ENCODE results near the gene SOAT2.
A peak's percentile ranks its signal among the peaks of the same experiment; 100 is the strongest.
"Not testable (repeated sequence)": the region's sequence is repeated elsewhere in the genome, so short reads cannot be mapped to it uniquely, and the experiment has no call there.

Gene SOAT2

GRCh38 chr12:53159195-53159839 is 56.0 kb downstream of the SOAT2 start:
- H3K4me3 ChIP-seq (ENCODE audit: low read length), result no peak overlapping the region
- TF ChIP-seq, protein P1, sequence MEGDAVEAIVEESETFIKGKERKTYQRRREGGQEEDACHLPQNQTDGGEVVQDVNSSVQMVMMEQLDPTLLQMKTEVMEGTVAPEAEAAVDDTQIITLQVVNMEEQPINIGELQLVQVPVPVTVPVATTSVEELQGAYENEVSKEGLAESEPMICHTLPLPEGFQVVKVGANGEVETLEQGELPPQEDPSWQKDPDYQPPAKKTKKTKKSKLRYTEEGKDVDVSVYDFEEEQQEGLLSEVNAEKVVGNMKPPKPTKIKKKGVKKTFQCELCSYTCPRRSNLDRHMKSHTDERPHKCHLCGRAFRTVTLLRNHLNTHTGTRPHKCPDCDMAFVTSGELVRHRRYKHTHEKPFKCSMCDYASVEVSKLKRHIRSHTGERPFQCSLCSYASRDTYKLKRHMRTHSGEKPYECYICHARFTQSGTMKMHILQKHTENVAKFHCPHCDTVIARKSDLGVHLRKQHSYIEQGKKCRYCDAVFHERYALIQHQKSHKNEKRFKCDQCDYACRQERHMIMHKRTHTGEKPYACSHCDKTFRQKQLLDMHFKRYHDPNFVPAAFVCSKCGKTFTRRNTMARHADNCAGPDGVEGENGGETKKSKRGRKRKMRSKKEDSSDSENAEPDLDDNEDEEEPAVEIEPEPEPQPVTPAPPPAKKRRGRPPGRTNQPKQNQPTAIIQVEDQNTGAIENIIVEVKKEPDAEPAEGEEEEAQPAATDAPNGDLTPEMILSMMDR (IDR thresholded peaks at IDR 0.05; ENCODE audit: insufficient read depth, low read depth, low read length, missing control alignments), result peak; percentile 100
- peak; percentile 78 for DNase-seq (ENCODE audit: low read depth)

GRCh38 chr12:53160000-53160399 is 56.7 kb downstream of the SOAT2 start:
- H3K4me3 ChIP-seq (ENCODE audit: low read length), result no peak overlapping the region
- TF ChIP-seq, protein P1 (IDR thresholded peaks at IDR 0.05; ENCODE audit: insufficient read depth, low read depth, low read length, missing control alignments), result no peak
- DNase-seq (ENCODE audit: low read depth), result no peak

DNA sequence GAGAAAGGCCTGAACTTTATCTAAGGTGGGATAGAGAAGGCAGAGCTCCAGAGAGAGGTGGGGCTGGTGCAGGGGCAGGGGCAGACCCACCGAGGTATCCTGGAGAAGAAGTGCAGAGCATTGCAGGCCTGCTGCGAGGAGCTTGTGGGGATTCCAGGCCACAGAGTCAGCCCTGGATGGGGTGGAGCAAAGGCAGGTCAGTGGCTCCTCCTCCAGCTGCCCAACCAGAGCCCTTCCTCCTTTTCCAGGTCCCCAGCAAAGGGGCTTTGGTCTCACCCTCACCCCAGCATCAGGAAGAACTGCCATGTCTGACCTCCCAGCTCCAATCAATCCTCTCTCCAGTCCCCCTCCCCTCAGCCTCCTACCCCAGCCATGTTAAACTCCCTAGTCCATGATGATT is 57.4 kb downstream of the SOAT2 start:
- DNase-seq (ENCODE audit: low read depth), result no peak
- TF ChIP-seq, protein P1 (IDR thresholded peaks at IDR 0.05; ENCODE audit: insufficient read depth, low read depth, low read length, missing control alignments), result no peak
- no peak overlapping the region for H3K4me3 ChIP-seq (ENCODE audit: low read length)

GRCh38 chr12:53161119-53161911 is 58.0 kb downstream of the SOAT2 start:
- no peak for DNase-seq (ENCODE audit: low read depth)
- TF ChIP-seq, protein P1 (IDR thresholded peaks at IDR 0.05; ENCODE audit: insufficient read depth, low read depth, low read length, missing control alignments), result no peak
- no peak overlapping the region for H3K4me3 ChIP-seq (ENCODE audit: low read length)

- DNase-seq (ENCODE audit: low read depth); H3K4me3 ChIP-seq (ENCODE audit: low read length): not testable (repeated sequence)
Observed at GRCh38 chr12:53163008-53163407, 59.7 kb downstream of the SOAT2 start.

DNA sequence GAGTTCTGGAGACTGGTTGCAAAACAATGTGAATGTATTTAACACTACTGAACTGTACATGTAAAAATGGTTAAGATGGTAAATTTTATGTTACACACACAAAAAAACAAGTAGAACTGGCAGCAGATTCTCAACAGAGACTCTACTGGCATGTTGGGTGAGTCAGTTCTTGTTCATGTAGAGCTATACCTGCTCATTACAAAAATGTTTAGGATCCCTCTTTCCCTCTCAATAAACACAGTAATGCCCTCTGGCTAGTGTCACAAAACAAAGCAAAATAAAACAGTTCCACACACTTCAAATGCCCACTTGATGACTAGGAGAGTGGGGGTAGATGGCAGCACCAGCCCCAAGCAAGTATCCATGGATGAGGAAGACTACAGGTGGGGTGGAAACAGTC is 63.6 kb downstream of the SOAT2 start:
- TF ChIP-seq, protein P1 (IDR thresholded peaks at IDR 0.05; ENCODE audit: insufficient read depth, low read depth, low read length, missing control alignments), result no peak
- DNase-seq (ENCODE audit: low read depth), result peak; percentile 47

DNA sequence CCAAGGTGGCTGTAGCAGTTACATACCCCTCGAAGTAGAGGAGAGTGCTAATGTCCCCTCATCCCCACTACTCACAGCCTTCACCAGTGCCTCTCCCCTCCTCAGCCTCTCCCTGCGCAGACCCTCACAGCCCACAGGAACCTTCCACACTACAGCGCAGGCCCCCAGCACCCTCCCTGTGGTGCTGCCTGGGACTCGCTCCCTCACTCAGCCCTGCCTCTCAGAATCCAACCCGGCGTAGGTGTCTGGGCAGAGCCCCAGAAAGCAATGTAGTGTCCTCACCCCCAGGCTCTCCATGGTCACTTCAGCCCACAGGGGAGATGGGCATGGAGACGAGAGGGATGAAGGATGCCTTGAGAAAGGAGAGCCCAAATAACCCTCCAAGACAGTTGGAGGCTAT is 66.4 kb downstream of the SOAT2 start:
- no peak overlapping the region for H3K4me3 ChIP-seq (ENCODE audit: low read length)
- TF ChIP-seq, protein P1 (IDR thresholded peaks at IDR 0.05; ENCODE audit: insufficient read depth, low read depth, low read length, missing control alignments), result no peak
- DNase-seq (ENCODE audit: low read depth), result no peak

More for the DNA sequence above, 63.6 kb downstream of the SOAT2 start:
- no peak overlapping the region for H3K4me3 ChIP-seq (ENCODE audit: low read length)
